Mesothelial cell of epicardium (in vitro differentiated cells): Measurements from ENCODE around the gene SLC25A1. TPM values are rescaled to one million over a fixed set of nuclear protein-coding genes. Genes with fewer than 3 reads are reported as not detected.

Source experiments
- DNase-seq, 2 experiments: peaks; one replicate each; pipeline ENCODE4 v3.0.0; 2021; ENCODE audit warnings: low spot score in 2 of 2; ENCODE audit not compliant: unreplicated experiment in 2 of 2
- H3K27ac Mint-ChIP-seq: 2 replicates; pipeline ENCODE4 v1.8.0; 2021; ENCODE audit warnings: mixed read lengths
- H3K27me3 Mint-ChIP-seq: 2 replicates; pipeline ENCODE4 v1.8.0; 2021; ENCODE audit warnings: low read depth, mixed read lengths
- H3K36me3 Mint-ChIP-seq: 2 replicates; pipeline ENCODE4 v1.8.0; 2021; ENCODE audit warnings: mixed read lengths
- H3K4me1 Mint-ChIP-seq: 2 replicates; pipeline ENCODE4 v1.8.0; 2021; ENCODE audit warnings: mixed read lengths
- H3K4me3 Mint-ChIP-seq: 2 replicates; pipeline ENCODE4 v1.8.0; 2021; ENCODE audit warnings: mild to moderate bottlenecking, moderate library complexity, mixed read lengths
- H3K9me3 Mint-ChIP-seq: 2 replicates; pipeline ENCODE4 v1.8.0; 2021; ENCODE audit warnings: mixed read lengths
- total RNA-seq: library from RNA; stranded (reverse); gene quantifications from 3 replicates; pipeline ENCODE4 v1.2.1, GENCODE V29; 2021
- TF ChIP-seq, protein P1 (sequence below): fragments of 200-600 bp; sonication (generic); IDR thresholded peaks from one replicate; pipeline ENCODE4 v1.5.0; 2021; ENCODE audit warnings: antibody characterized with exemption; ENCODE audit not compliant: unreplicated experiment

Gene SLC25A1
- total RNA-seq, 1 donor from 2014 or later, result 73.6 TPM

- H3K9me3 Mint-ChIP-seq, result no peaks in the 10 kb centered on the region
- H3K4me3 Mint-ChIP-seq, result no peak overlapping the region
- H3K27me3 Mint-ChIP-seq, result no peaks in the 10 kb centered on the region
- H3K36me3 Mint-ChIP-seq, result peaks cover 22% of the 10 kb centered on the region
- no peak overlapping the region for H3K27ac Mint-ChIP-seq
- TF ChIP-seq, protein P1, sequence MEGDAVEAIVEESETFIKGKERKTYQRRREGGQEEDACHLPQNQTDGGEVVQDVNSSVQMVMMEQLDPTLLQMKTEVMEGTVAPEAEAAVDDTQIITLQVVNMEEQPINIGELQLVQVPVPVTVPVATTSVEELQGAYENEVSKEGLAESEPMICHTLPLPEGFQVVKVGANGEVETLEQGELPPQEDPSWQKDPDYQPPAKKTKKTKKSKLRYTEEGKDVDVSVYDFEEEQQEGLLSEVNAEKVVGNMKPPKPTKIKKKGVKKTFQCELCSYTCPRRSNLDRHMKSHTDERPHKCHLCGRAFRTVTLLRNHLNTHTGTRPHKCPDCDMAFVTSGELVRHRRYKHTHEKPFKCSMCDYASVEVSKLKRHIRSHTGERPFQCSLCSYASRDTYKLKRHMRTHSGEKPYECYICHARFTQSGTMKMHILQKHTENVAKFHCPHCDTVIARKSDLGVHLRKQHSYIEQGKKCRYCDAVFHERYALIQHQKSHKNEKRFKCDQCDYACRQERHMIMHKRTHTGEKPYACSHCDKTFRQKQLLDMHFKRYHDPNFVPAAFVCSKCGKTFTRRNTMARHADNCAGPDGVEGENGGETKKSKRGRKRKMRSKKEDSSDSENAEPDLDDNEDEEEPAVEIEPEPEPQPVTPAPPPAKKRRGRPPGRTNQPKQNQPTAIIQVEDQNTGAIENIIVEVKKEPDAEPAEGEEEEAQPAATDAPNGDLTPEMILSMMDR, result no peak
- DNase-seq, result no peak
- H3K4me1 Mint-ChIP-seq, result no peaks in the 10 kb centered on the region
Measured at GRCh38 chr22:19129871-19130270, 48.7 kb downstream of the SLC25A1 start.

GRCh38 chr22:19128946-19129727, 49.4 kb downstream of the SLC25A1 start:
- Mint-ChIP-seq H3K4me1 (no peaks in the 10 kb centered on the region), H3K36me3 (peaks cover 19% of the 10 kb centered on the region), H3K4me3 (no peak overlapping the region), H3K27ac (no peak overlapping the region), H3K9me3 (no peaks in the 10 kb centered on the region), H3K27me3 (no peaks in the 10 kb centered on the region)
- TF ChIP-seq, protein P1, result no peak
- no peak for DNase-seq

- H3K9me3 Mint-ChIP-seq, result no peaks in the 10 kb centered on the region
- DNase-seq, result no peak
- peaks cover 18% of the 10 kb centered on the region for H3K36me3 Mint-ChIP-seq
- H3K27ac Mint-ChIP-seq, result no peak overlapping the region
- no peaks in the 10 kb centered on the region for H3K27me3 Mint-ChIP-seq
- H3K4me3 Mint-ChIP-seq, result no peak overlapping the region
- peaks cover 2% of the 10 kb centered on the region for H3K4me1 Mint-ChIP-seq
- TF ChIP-seq, protein P1, result no peak
Measured at GRCh38 chr22:19128009-19128401, 50.5 kb downstream of the SLC25A1 start.

GRCh38 chr22:19127329-19128008, 51.1 kb downstream of the SLC25A1 start:
- Mint-ChIP-seq H3K4me3 (no peak overlapping the region), H3K4me1 (peaks cover 6% of the 10 kb centered on the region), H3K27me3 (no peaks in the 10 kb centered on the region), H3K9me3 (no peaks in the 10 kb centered on the region), H3K27ac (no peak overlapping the region), H3K36me3 (peaks cover 13% of the 10 kb centered on the region)
- DNase-seq, result no peak
- TF ChIP-seq, protein P1, result no peak

GRCh38 chr22:19126309-19127273, 51.9 kb downstream of the SLC25A1 start:
- peaks cover 6% of the 10 kb centered on the region for H3K4me1 Mint-ChIP-seq
- H3K36me3 Mint-ChIP-seq, result peaks cover 6% of the 10 kb centered on the region

More at GRCh38 chr22:19126309-19127273, 51.9 kb downstream of the SLC25A1 start:
- no peak overlapping the region for H3K4me3 Mint-ChIP-seq
- TF ChIP-seq, protein P1, result no peak
- no peaks in the 10 kb centered on the region for H3K9me3 Mint-ChIP-seq
- H3K27me3 Mint-ChIP-seq, result no peaks in the 10 kb centered on the region
- H3K27ac Mint-ChIP-seq, result no peak overlapping the region
- no peak for DNase-seq
